ENCODE measurements around the gene DTNBP1.

DTNBP1 gene, protein sequence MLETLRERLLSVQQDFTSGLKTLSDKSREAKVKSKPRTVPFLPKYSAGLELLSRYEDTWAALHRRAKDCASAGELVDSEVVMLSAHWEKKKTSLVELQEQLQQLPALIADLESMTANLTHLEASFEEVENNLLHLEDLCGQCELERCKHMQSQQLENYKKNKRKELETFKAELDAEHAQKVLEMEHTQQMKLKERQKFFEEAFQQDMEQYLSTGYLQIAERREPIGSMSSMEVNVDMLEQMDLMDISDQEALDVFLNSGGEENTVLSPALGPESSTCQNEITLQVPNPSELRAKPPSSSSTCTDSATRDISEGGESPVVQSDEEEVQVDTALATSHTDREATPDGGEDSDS

DNA sequence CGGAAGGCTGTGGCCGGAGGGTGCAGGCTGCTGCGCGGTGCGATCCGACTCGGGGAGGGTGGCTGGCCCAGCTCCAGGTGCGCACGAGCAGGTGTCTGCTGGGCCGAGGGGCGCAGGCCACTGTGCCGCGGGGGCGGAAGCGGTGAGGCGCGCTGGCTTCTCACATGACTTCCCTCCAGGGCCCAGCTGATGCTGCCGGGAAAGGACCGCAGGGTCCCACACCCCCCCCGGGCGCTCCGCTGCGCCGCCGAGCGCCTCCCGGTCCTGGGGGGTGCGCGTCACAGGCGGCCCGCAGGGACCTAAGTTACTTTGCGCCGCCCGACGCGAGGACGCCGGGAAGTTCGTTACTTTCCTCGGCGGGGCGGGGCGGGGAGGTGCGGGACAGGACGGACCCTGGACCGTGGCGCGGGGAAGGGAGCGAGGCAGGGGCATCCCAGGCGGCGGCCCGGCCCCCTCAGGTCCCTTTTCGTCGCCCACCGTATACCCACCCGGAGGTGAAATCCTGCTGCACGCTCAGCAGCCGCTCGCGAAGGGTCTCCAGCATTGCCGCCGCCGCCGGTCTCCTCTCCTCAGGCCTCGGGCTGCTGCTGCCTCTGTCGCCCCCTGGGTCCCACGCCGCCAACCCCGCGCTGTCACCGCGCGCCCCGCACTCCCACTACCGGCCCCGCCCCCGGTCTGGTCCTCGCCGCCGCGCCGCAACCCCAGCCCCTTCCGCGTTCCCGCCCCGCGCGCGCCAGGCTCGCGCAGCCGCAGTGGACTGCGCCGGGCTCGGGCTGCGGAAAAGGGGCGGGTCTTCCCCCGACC is at the start of gene DTNBP1:
Gene DTNBP1, minus strand, starts transcription at position 703 of the 804 bp plus-strand sequence. Its CDS starts 159 bp downstream, at position 544.
- DNase-seq = peak; percentile 87

DNA sequence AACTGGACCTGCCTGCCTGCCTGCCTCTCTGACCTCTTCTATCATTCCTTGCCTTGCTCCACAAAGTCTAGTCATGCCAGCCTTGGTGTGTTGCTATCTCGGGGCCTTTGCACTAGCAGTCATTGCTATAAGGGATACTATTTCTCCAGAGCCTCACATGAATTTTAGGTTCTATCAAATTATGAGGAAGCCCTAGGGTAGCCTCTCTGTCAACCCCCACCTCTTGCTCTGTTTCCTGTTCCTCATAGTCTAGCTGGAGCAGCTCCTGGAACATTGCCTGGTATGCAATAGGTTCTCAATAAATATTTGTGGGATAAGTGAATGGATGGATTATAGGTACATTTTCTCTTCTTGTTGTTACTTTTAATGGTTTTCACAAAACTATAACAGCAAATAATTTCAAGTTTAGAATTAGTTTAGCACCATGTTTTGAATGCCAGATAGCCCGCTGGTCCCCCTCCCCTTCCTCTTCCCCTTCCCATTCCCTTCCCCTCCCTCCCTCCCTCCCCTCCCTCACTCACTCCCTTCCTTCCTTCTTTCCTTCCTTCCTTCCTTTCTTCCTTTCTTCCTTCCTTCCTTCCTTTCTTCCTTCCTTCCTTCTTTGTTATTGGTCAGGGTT is 46.9 kb upstream of the DTNBP1 start:
- DNase-seq = no peak

DNA sequence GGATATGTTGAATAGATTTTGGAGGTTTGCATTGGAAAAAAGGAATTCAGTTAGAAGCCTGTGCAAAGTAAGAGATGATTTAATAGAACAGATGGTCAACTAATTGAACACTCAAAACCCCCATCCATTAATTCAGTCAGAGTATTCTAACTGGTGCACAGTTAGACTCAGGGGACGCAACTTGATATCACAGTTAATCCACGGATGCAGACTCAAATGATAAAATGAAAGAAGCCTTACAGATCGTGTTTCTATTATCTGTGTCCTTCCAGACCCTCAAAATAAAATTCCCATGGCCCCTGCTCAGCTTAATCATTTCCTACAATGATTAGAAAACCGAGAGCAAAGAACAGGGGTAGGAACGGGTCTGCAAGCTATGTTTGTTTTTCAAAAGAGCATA is 45.4 kb upstream of the DTNBP1 start:
- no peak for DNase-seq

DNA sequence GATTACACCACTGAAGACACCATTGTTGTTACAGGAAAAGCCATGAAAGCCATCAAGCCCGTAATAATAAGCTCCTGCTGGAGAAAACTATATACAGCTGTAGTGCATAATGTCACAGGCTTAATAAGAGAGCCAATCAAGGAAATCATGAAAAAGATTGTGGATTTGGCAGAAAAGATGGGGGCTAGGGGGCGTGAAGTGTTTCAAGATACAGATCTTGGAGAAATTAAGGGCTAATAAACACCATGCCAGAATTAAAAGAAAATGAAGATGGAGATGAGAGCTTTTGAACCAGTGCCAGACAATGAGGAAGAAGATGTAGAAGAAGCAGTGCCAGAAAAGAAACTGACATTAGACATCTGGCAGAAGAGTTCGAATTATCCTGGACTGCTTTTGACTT is 43.2 kb upstream of the DTNBP1 start:
- DNase-seq = no peak

DNA sequence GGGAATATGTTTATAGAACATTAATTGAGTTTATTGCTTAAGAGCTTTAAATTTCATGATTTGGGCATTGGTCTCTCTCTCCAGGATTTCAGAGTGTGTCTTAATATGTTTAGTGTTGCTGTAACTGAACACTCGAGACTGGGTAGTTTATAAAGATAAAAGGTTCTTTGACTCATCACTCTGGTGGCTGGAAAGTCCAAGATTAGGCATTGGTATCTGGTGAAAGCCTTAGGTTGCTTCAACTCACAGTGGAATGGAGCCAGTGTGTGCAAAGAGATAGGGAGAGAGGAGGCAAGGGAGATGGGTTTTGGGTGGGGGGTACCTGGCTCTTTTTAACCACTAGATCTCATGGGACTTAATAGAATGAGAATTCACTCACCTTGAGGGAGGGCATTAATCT is 35.6 kb upstream of the DTNBP1 start:
- no peak for DNase-seq

DNA sequence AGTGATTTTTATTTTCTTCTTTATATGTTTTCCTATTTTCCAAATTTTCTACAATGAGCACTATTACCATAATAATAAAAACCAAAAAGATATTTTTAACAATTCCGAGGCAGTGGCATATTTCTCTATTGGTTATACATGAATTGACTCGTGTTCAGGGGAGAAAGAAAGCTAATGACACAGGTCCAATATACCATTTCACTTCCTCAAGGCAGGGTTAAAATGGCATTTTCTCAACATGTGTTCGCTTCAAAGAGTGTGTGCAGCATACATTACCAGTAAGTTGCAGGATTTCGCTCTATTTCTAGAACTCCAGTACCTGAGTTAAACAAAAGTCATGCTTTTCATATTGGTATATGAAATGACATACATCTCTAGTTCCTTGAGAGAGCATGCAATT is 35.1 kb upstream of the DTNBP1 start:
- no peak for DNase-seq

DNA sequence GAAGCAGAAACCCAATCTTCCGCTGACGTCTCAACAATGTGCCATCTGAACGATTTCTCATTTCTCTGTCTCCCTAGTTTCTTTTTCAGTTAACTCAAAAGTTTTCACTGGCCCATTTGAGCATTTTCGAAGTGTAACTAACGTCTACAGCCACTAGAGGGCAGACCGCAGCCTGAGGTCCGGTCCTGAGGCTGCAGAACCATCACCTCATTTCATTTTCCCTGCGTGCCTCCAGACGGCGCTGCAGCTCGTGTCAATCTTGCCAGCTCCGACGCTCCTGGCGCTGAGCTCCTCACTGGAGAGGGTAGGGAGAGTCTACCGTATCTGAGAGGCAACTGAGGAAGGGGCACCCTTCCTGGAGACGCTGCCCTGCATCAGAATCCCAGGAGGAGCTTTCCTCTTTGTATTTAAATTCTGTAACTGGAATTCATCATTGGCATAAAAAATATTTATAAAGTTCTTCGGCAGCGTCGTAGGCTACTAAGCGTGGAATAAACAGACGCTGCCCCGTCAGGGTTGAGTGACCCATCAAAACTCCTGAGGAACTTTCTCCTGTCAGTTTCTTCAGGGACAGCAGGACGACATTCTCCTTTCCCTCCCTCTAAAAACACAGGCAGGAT is 28.5 kb upstream of the DTNBP1 start:
- peak; percentile 95 for DNase-seq

DNA sequence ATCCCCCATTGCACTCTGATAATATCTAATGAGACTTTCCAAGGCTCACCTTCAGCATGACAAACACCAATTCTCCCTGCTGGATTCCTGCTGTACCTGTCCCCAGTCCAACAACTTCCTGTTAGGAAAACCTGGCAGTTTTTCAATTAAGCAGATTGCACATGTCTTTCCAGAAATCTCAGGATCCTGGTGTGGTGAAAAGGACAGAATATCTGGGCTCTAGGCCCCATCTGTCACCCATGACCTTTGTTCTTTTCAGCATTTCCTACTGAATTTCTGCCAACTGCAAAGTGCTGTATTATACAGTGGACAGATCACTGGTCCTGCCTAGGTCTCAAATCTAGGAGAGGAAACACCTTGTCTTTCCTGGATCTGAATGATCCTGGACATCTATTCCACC is 27.7 kb upstream of the DTNBP1 start:
- peak; percentile 39 for DNase-seq

DNA sequence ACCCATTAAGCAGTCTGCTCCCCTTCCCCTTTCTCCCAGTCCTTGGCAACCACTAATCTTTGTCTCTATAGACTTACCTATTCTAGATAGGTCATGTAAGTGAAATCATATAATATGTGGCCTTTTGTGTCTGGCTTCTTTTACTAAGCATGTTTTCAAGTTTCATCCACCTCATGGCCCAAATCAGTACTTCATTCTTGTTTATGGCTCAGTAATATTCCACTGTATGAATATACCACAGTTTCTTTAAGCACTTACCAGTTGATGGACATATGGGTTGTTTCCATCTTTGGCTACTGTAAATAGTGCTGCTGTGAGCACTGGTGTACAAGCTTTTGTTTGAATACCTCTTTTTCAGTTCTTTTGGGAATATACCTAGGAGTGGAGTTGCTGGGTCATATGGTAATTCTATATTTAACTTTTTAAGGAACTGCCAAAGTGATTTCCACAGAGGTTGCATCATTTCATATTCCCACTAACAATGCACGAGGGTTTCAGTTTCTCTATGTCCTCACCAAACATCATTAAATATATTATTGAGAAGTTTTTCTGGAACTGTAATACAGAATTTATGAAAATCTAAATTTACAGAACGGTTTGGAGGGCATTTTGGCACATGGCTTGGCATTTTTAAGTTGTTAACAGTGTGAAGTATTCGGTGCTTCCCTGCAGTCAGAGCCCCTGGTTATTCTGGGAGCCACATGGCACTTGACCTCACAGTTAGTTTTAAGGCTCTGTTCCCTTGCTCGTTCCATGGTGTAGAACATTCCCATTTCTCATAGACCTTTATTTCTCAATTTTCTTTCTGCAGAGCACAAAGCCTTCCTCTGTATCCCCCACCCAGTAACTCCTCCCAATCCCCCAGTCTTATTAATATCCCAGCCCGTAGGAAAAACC is 27.0 kb upstream of the DTNBP1 start:
- DNase-seq = no peak

DNA sequence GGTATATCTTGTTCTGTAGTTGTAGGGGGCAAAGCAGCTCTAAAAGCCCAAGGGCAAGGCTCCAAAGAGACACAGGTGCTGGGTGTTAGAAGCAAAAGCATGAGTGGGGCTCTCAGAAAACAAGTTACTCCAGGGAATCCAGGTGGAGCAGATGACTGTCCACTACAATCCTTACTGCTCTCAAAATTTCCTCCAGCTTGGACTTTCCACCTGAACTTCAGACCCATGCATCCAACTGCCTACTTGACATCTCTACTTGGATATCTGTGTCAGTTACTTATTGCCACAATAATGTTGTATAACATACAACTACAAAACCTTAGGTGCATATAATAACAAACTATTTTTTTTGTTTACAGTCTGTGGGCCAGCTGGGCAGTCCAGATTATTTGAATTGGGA is 22.8 kb upstream of the DTNBP1 start:
- DNase-seq = no peak

DNA sequence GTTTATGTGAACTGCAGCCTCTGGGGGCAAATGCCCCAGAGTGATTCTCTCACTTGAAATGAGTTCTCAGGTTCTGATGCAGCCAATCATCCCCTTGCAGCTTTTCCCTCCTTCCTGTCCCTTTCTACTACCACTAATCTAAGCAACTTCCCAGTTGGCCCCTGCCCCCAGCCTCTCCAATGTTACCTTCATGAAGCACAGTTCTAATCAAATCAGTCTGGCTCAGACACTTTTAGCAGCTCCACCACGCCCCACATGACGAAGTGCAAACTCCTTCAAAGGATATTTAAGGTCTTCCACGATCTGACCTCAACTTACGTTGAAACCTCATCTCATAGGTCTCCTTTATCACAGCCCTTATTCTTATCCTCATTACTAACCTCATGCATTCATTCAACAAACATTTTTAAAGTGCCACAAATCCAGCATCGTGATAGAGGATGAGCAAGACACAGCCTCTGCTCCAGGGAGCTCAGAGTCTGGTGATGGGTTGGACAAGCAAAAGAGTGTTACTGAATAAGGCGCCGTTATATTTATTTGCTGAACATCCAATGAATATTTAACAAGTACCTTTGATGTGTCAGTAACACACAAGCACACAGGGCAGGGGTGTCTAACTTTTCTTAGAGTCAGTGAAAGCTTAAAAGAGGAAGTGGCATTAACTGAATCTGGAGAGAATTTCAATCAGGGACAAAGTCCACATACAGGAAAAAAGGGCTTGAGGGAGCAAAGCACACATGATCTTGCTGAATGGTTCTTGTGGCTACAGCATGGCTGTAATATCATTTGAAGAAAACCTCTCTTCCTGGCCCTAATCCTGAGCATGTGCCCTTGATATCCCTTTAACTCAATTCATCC is 20.4 kb upstream of the DTNBP1 start:
- DNase-seq = peak; percentile 38

DNA sequence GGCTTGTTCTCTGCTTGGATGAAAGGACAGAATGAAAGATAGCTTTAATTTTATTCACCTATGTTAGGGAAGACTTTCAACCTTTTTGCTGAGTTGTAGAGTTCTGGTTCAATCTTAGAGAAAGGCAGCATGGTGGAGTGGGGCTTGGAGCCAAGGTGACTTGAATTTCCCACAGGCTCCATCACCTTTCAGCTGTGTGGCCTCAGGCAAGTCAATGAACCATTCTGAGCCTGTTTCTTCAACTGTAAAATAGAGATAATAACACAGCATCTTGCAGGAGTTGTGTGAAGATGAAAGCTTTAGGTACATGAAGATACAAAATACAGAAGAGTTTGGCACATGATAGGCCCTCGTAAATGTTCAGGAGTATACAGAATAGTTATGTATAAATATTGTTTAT is 19.1 kb upstream of the DTNBP1 start:
- no peak for DNase-seq

DNA sequence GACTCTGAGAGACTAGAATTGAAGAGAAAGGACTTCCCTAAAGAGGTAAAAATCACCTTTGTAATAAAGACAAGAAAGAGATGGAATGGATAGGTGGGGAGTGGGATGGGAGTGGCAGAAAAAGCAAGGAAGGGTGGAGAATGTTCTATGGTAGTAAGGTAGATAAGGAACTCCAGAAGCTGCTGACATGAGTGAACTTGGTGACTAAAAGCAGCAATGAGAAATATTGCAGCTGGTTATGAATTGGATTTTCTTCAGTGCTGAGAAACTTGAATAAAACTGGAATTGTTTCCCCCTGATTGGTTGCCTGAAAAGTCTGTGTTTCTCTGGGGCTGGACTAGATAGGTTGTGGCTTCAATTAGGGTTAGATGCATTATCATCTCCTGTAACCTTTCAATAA is 15.7 kb upstream of the DTNBP1 start:
- no peak for DNase-seq

DNA sequence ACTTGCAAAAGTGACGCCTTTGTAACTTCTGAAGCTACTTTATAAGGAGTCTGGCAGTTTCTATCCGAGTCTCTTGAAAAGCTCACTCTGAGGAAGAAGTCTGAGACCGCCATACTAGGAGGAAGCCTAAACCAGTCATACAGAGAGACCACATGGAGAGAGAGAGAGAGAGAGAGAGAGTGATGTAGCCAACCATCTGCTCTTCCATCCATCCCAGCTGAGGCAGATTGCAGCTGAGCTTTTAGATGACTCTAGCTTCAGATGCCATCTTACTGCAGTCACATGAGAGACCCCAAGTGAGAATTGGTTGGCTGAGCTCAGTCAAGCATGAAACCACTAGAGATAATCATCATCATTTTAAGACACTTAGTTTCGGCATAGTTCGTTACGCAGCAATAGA is 15.0 kb upstream of the DTNBP1 start:
- no peak for DNase-seq

DNA sequence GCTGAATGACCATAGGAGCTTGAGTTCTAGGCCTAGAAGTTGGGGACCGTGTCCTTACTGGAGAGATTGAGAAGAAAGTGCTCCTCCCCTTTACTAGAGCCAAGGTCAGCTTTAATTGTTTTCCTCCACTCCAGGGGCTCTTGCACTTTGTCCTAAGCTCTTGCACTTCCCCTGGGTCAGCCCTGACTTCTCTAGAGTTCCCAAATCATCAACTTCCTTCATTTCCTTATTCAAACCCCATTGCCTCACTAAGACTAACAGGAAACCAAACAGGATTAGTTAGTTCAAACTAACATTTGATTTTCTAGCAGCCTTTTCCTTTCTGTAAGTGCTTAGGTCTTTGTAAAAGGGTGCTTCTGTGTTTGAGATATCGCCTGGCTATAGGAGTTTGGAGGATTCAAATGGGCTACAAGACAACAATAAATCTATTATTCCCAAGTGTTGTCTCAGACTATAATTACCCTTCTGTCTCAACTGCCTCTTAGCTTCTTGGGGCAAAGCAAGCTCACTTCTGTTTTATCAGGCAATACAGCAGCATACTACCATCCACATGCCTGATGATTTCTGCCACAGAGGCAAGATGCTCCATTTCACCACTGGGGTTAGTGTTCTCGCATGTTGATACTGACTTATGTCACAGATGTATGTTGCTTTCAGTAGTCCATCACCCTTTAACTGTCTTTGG is 12.8 kb upstream of the DTNBP1 start:
- DNase-seq = no peak

DNA sequence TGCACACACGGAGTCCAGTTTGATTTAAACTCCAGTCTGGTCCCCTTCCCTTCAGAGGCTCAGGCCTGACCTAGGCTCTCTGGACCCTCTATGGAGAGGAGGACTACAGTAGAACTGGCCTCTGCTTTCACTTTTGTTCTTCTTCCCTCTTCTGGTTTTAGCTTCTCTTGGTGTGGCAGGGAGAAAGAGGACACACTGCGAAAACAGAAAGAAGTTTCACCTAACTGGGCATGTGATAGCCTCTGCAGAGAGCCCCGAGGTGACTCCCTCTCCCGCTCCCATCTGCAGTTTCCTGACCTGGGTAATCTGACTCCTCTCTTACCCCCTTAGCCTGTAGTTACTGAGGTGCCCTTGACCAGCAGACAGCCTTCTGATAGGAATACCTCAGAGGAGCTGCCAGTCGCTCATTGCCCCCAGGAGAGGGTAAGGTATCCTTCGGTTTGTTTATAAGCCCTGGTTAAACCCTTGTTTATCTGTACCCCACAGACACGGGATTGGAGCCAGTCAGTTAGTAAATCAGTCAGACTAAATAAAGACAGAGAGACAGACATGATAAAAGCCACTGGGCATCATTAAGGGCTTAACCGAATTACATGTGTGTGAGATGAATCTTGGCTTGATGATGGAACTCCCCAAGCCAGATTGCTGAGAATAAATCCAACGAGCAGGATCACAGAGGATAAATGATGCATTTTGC is 12.0 kb upstream of the DTNBP1 start:
- DNase-seq = no peak

DNA sequence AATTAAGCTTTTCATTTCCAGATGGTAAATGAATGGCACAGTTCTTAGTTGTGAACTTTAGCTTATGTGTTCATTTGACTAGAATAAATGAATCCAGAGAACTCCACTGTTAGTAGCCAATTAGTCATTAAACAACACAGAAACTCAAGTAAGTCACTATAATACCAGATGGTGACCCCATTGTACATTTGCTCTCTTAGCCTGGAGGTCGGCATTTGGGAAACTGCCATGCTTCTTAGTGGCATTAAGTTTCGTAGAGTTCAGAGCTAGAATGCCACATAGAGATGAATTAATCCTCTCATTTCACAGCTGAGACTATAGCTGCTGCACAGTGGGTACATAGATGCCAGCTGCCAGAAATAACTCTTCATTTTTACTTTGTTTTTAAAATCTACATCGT is 10.8 kb upstream of the DTNBP1 start:
- no peak for DNase-seq

DNA sequence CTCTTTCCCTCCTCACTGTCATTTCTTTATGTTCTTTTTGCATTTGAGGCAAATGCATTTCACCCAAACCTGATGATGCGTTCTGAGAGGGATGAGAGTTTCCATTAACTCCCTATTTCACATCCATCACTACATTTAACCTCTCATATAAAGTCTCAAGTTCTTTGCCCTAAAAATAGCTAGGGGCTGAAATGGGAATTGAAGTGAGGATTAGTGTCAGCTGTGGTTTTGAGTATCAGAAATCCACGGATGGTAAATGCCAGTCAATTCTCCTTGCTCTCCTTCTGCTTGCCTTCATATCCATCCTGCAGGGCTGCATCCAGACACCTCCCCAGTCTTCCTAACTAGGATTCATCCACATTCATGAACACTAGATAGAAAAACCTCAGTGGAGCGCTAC is 10.0 kb upstream of the DTNBP1 start:
- no peak for DNase-seq

DNA sequence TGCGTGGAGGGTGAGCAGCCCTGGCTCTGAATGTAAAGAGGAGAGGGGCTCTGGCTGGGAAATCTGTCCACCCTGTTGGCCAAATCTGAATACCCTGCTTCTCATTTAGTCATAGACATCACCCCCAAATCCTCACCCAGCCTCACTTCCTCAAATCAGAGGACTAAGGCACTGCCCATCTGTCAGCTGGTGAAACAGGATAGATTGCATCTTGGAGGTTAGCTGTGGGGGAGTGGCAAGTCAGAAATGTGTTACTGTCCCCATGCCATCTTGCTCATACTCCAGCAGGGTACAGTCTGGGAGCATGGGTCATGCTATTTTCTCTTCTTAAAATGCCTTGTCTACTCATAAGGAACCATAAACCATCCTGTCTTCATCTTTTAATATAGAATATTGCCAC is 9.5 kb upstream of the DTNBP1 start:
- no peak for DNase-seq

DNA sequence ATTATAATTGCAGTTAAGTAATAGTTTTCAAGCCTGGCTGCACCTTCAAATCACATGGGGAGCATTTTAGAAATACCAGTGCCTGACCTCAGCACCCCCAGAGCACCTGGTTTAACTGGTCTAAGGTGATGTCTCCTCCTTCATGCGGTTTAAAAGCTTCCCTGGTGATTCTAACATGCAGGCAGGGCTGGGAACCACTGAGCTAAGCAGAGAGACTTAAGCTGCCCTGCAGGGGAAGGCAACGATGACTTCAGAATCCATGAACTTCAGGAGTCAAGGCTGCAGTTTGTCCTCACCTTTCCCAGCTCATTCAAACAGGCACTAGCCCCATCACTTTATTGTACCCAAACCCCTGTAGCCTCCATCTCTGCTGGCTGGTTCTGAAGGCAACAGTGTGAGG is 6.1 kb upstream of the DTNBP1 start:
- DNase-seq = no peak
